Measurements from ENCODE around the gene SUV39H1. TPM values are rescaled to one million over a fixed set of nuclear protein-coding genes. Genes with fewer than 3 reads are reported as not detected.

Gene SUV39H1
- total and polyA plus RNA-seq, 2 donors (not counting 1 experiment from before 2014, with no cell fraction given), result 6.7 to 9.5 TPM

DNA sequence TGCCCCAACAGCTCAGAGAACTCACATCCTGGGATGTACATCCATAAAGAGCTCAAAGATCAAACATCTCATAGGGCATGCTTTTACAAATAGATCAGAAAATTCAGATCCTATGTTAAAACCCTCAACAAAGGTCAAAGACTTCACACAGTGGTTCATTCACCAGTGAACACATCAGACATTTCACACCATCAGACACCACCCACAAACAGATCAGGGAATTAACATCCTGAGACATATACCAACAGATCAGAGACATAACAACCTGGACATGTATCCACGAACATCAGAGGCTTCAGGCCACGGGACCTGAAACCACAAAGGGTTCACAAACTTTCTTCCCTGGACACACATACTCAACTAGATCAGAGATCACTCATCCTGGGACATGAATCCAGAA, 23.4 kb downstream of the SUV39H1 start:
- Histone ChIP-seq H4K20me1 (ENCODE audit: control insufficient read depth, insufficient read depth, low read length, poor library complexity, severe bottlenecking) (no peaks in the 10 kb centered on the region), H3K27ac (ENCODE audit: low read length in 2 of 2) (no peak overlapping the region), H3K9ac (ENCODE audit: low read length) (no peak overlapping the region), H2AFZ (ENCODE audit: insufficient read depth, low read depth, low read length, poor library complexity, severe bottlenecking) (no peak overlapping the region), H3K4me1 (ENCODE audit: control insufficient read depth in 2 of 2, insufficient read depth in 2 of 2, low read length in 2 of 2) (no peaks in the 10 kb centered on the region), H3K36me3 (replicated peaks in 1 of 2; ENCODE audit: control extremely low read depth in 1 of 2, control insufficient read depth in 1 of 2, extremely low read depth in 1 of 2, insufficient read depth in 2 of 2, low read length in 1 of 2) (no peaks in the 10 kb centered on the region), H3K4me2 (replicated peaks; ENCODE audit: low read depth, low read length, poor library complexity, severe bottlenecking) (no peak overlapping the region), H3K9me3 (ENCODE audit: control extremely low read depth in 1 of 3, control insufficient read depth in 2 of 3, insufficient read depth in 1 of 3, low read length in 2 of 3) (no peaks in the 10 kb centered on the region), H3K4me3 (ENCODE audit: control extremely low read depth in 1 of 5, extremely low read depth in 1 of 5, insufficient read depth in 1 of 5, low read depth in 2 of 5, low read length in 4 of 5) (no peak overlapping the region), H3K79me2 (ENCODE audit: control insufficient read depth, insufficient read depth, low read length) (peaks cover 4% of the 10 kb centered on the region), H3K27me3 (replicated peaks in 1 of 4; ENCODE audit: control extremely low read depth in 1 of 4, control insufficient read depth in 3 of 4, insufficient read depth in 4 of 4, low read length in 3 of 4) (no peaks in the 10 kb centered on the region)
- no peak for TF ChIP-seq EZH2 (IDR thresholded peaks at IDR 0.05; ENCODE audit: borderline replicate concordance, insufficient read depth, low read depth, low read length, poor library complexity, severe bottlenecking)
- intact Hi-C loops (cut with micrococcal nuclease), result no loop called here
- DNase-seq (no peak), ATAC-seq (ENCODE audit: low read depth) (no peak)
- H3K9me3 Mint-ChIP-seq (ENCODE audit: insufficient read depth), result no peaks in the 10 kb centered on the region
- no peak overlapping the region for H3K27ac Mint-ChIP-seq
- H3K4me1 Mint-ChIP-seq, result peaks cover under 1% of the 10 kb centered on the region
- CTCF ChIA-PET, result no interaction called here
- POLR2A ChIA-PET, result interaction anchor here (0.7 kb wide), 1 partner anchor 1011 kb away, joined by 3 read pairs; no protein-coding TSS in a partner anchor
- WGBS (ENCODE audit: insufficient coverage), result no CpG with 5 or more reads among the region's 2 CpGs
- H3K27me3 Mint-ChIP-seq, result no peaks in the 10 kb centered on the region
- H3K4me3 Mint-ChIP-seq, result no peak overlapping the region

DNA sequence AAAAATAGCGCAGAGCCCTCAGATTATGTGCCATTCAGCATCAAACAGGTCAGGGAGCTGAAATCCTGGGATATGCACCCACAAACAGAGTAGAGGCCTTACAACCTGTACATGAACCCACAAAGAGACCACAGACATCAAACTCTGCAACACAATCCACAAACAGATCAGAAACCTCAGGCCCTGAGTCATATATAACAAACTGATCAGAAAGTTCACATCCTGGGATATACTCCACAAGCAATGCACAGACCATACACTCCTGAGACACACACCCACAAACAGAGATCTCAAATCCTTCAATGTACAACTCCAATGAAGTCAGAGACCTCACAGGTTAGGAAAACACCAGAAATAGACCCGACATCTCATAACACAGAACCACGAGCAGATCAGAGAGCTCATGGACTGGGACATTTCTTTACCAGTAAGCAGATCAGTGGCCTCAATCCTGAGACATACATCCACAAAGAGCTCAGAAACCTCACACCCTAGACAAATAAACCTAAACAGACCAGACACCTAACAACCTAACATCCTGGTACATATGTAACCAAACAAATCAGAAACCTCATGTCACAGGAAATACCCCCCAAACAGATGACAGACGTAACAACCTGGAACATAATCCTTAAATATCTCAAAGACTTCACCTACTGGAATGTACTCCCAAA, 24.2 kb downstream of the SUV39H1 start:
- Mint-ChIP-seq H3K9me3 (ENCODE audit: insufficient read depth) (no peaks in the 10 kb centered on the region), H3K27me3 (no peaks in the 10 kb centered on the region), H3K4me3 (no peak overlapping the region), H3K27ac (no peak overlapping the region), H3K4me1 (no peaks in the 10 kb centered on the region)
- Histone ChIP-seq H3K79me2 (ENCODE audit: control insufficient read depth, insufficient read depth, low read length) (peaks cover 4% of the 10 kb centered on the region), H3K4me1 (ENCODE audit: control insufficient read depth in 2 of 2, insufficient read depth in 2 of 2, low read length in 2 of 2) (no peaks in the 10 kb centered on the region), H3K9me3 (ENCODE audit: control extremely low read depth in 1 of 3, control insufficient read depth in 2 of 3, insufficient read depth in 1 of 3, low read length in 2 of 3) (no peaks in the 10 kb centered on the region), H2AFZ (ENCODE audit: insufficient read depth, low read depth, low read length, poor library complexity, severe bottlenecking) (no peak overlapping the region), H4K20me1 (ENCODE audit: control insufficient read depth, insufficient read depth, low read length, poor library complexity, severe bottlenecking) (no peaks in the 10 kb centered on the region), H3K27ac (ENCODE audit: low read length in 2 of 2) (no peak overlapping the region), H3K4me3 (ENCODE audit: control extremely low read depth in 1 of 5, extremely low read depth in 1 of 5, insufficient read depth in 1 of 5, low read depth in 2 of 5, low read length in 4 of 5) (no peak overlapping the region), H3K27me3 (replicated peaks in 1 of 4; ENCODE audit: control extremely low read depth in 1 of 4, control insufficient read depth in 3 of 4, insufficient read depth in 4 of 4, low read length in 3 of 4) (no peaks in the 10 kb centered on the region), H3K36me3 (replicated peaks in 1 of 2; ENCODE audit: control extremely low read depth in 1 of 2, control insufficient read depth in 1 of 2, extremely low read depth in 1 of 2, insufficient read depth in 2 of 2, low read length in 1 of 2) (no peaks in the 10 kb centered on the region), H3K4me2 (replicated peaks; ENCODE audit: low read depth, low read length, poor library complexity, severe bottlenecking) (no peak overlapping the region), H3K9ac (ENCODE audit: low read length) (no peak overlapping the region)
- DNase-seq, result no peak
- WGBS (ENCODE audit: insufficient coverage), result 67% methylated on average over 3 of the region's 4 CpGs
- no peak for ATAC-seq (ENCODE audit: low read depth)
- TF ChIP-seq, protein P1, sequence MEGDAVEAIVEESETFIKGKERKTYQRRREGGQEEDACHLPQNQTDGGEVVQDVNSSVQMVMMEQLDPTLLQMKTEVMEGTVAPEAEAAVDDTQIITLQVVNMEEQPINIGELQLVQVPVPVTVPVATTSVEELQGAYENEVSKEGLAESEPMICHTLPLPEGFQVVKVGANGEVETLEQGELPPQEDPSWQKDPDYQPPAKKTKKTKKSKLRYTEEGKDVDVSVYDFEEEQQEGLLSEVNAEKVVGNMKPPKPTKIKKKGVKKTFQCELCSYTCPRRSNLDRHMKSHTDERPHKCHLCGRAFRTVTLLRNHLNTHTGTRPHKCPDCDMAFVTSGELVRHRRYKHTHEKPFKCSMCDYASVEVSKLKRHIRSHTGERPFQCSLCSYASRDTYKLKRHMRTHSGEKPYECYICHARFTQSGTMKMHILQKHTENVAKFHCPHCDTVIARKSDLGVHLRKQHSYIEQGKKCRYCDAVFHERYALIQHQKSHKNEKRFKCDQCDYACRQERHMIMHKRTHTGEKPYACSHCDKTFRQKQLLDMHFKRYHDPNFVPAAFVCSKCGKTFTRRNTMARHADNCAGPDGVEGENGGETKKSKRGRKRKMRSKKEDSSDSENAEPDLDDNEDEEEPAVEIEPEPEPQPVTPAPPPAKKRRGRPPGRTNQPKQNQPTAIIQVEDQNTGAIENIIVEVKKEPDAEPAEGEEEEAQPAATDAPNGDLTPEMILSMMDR (IDR thresholded peaks at IDR 0.05), result no peak
- no peak for TF ChIP-seq EZH2 (IDR thresholded peaks at IDR 0.05; ENCODE audit: borderline replicate concordance, insufficient read depth, low read depth, low read length, poor library complexity, severe bottlenecking)
- POLR2A ChIA-PET, result no interaction called here
- CTCF ChIA-PET, result no interaction called here
- intact Hi-C loops (cut with micrococcal nuclease), result no loop called here
